Omental fat pad (tissue), 4 donors: ENCODE results near the gene USPL1. TPM values are rescaled to one million over a fixed set of nuclear protein-coding genes. Genes with fewer than 3 reads are reported as not detected.
A peak's percentile ranks its signal among the peaks of the same experiment; 100 is the strongest.

Experiments
- ATAC-seq: fragments of 150-250 bp; one replicate; pipeline ENCODE4 v1.9.1; 2016; ENCODE audit warnings: mild to moderate bottlenecking, moderate library complexity; ENCODE audit not compliant: low FRiP score
- DNase-seq: peaks from one replicate; pipeline ENCODE4 v3.0.0-alpha.2; 2019; ENCODE audit warnings: low spot score
- total RNA-seq, 4 donors: library from RNA; depleted of rRNA; stranded (reverse); fragments of >200 nt; gene quantifications; one replicate each; pipeline ENCODE4 v1.1.0, GENCODE V29; 2016
- TF ChIP-seq, protein P1 (sequence below), 3 donors: fragments of 450-650 bp; IDR thresholded peaks; one replicate each; pipeline ENCODE4 v1.5.1; 2016 to 2017; ENCODE audit warnings: antibody characterized with exemption in 3 of 3, mild to moderate bottlenecking in 3 of 3, moderate library complexity in 2 of 3

USPL1 gene
- total RNA-seq, 4 donors from 2014 or later: 29.2 to 33.9 (median 32.6) TPM

GRCh38 chr13:30580852-30581502 lies 36.7 kb upstream of the USPL1 start:
- peak; percentile 39 for ATAC-seq

DNA sequence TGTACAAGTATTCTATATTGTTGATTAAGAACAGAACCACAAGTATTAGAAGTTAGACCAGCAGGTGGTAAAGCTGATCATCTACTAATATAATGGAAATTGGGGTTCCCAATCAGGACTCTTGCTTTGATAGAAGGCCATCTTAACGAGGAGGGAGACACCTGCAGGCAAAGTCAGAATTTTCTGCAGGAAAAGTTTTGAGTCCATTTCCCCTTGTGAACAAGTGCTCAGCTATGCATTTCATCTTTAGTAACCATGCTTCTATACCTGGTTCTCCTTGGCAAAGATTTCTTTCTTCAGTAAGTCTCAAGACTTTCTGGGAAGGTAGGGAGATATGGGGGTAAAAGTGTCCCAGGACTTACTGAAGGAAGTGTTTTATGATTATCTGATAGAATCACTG lies 36.1 kb upstream of the USPL1 start:
- DNase-seq (no peak), ATAC-seq (no peak)
- TF ChIP-seq, protein P1, sequence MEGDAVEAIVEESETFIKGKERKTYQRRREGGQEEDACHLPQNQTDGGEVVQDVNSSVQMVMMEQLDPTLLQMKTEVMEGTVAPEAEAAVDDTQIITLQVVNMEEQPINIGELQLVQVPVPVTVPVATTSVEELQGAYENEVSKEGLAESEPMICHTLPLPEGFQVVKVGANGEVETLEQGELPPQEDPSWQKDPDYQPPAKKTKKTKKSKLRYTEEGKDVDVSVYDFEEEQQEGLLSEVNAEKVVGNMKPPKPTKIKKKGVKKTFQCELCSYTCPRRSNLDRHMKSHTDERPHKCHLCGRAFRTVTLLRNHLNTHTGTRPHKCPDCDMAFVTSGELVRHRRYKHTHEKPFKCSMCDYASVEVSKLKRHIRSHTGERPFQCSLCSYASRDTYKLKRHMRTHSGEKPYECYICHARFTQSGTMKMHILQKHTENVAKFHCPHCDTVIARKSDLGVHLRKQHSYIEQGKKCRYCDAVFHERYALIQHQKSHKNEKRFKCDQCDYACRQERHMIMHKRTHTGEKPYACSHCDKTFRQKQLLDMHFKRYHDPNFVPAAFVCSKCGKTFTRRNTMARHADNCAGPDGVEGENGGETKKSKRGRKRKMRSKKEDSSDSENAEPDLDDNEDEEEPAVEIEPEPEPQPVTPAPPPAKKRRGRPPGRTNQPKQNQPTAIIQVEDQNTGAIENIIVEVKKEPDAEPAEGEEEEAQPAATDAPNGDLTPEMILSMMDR (IDR thresholded peaks at IDR 0.05): no peak

More at GRCh38 chr13:30580852-30581502, 36.7 kb upstream of the USPL1 start:
- TF ChIP-seq, protein P1 (IDR thresholded peaks at IDR 0.05): no peak
- no peak for DNase-seq

- DNase-seq (no peak), ATAC-seq (no peak)
- TF ChIP-seq, protein P1 (IDR thresholded peaks at IDR 0.05): no peak
Measured at GRCh38 chr13:30584051-30584731, 33.5 kb upstream of the USPL1 start.

DNA sequence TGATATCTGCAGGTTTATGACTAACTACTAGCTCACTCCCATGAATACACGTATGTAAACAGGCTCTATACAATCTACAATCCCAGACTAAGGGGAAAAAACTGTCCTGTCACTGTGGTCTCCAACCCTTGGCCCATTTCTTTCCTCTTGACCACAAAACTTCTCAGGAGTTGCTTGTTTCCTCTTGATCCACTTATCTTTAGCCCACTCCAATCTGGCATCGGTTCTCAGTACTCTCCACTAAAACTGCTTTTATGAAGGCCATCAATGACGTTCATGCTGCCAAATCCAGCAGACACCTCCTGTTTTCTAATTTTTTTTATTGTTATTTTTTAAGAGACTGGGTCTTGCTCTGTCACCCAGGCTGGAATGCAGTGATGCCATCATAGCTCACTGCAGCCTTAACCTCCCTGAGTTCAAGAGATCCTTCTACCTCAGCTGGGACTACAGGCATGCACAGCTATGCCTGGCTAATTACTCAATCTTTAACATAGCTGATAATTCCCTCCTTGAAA lies 31.9 kb upstream of the USPL1 start:
- ATAC-seq (no peak), DNase-seq (no peak)
- TF ChIP-seq, protein P1 (IDR thresholded peaks at IDR 0.05): no peak

DNA sequence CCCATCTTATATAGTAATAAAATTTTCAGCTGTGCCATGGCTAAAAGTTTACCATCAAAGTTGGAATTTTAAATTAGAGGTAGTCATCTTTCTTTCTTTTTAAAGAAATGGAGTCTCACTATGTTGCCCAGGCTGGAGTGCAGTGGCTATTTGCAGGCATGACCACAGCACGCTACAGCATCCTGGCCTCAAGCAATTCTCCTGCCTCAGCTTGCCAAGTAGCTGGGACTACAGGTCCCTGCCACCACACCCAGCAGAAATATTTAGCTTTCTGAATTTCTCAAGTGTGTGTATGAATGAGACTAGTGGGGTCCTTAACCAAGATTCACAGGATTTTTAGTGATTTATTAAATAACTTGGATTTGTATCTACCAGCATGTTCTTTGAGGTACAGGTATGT lies 30.5 kb upstream of the USPL1 start:
- DNase-seq: no peak
- no peak for ATAC-seq
- TF ChIP-seq, protein P1 (IDR thresholded peaks at IDR 0.05): no peak

- DNase-seq (no peak), ATAC-seq (no peak)
- TF ChIP-seq, protein P1 (IDR thresholded peaks at IDR 0.05): no peak
Measured at GRCh38 chr13:30587739-30588138, 30.0 kb upstream of the USPL1 start.
